BJ (cell line): Measurements from ENCODE around the gene USP16. TPM values are rescaled to one million over a fixed set of nuclear protein-coding genes. Genes with fewer than 3 reads are reported as not detected.
"Not testable (repeated sequence)": the region's sequence is repeated elsewhere in the genome, so short reads cannot be mapped to it uniquely, and the experiment has no call there.

Experiments used
- CTCF ChIA-PET: fragments of 350-600 bp; formaldehyde crosslinking; extraction: SDS; loops from one replicate; lab custom pipeline; 2021; ENCODE audit warnings: antibody characterized with exemption, inconsistent platforms; lab: Yijun Ruan, JAX
- POLR2A ChIA-PET: fragments of 300-600 bp; sonication (Branson Sonifier 250); formaldehyde crosslinking; extraction: SDS; loops from one replicate; lab custom pipeline; 2021; ENCODE audit warnings: antibody characterized with exemption; lab: Charles Lee
- DNase-seq: peaks from one replicate; pipeline ENCODE4 v3.0.0-alpha.2; 2011; ENCODE audit warnings: low read depth
- H3K27me3 ChIP-seq: 2 replicates; pipeline ENCODE4 v1.6.0; 2011; ENCODE audit warnings: low read length; ENCODE audit not compliant: control insufficient read depth, insufficient read depth
- H3K36me3 ChIP-seq: 2 replicates; pipeline ENCODE4 v1.5.1; 2011; ENCODE audit warnings: low read length; ENCODE audit not compliant: control insufficient read depth, insufficient read depth
- H3K4me3 ChIP-seq: 2 replicates; pipeline ENCODE4 v1.5.1; 2011; ENCODE audit warnings: low read depth, mild to moderate bottlenecking, control low read depth, low read length
- polyA plus RNA-seq: library from polyadenylated mRNA; depleted of rRNA; stranded (reverse); fragments of >200 nt; gene quantifications from 2 replicates; pipeline ENCODE4 v1.2.3, GENCODE V29; 2011
- TF ChIP-seq, protein P1 (sequence below): IDR thresholded peaks from 2 replicates; pipeline ENCODE4 v1.5.1; 2011; ENCODE audit warnings: low read depth, mild to moderate bottlenecking, control low read depth, inconsistent platforms, low read length, moderate library complexity; ENCODE audit not compliant: insufficient read depth

The USP16 gene
- polyA plus RNA-seq, 1 experiment = 10.0 TPM

DNA sequence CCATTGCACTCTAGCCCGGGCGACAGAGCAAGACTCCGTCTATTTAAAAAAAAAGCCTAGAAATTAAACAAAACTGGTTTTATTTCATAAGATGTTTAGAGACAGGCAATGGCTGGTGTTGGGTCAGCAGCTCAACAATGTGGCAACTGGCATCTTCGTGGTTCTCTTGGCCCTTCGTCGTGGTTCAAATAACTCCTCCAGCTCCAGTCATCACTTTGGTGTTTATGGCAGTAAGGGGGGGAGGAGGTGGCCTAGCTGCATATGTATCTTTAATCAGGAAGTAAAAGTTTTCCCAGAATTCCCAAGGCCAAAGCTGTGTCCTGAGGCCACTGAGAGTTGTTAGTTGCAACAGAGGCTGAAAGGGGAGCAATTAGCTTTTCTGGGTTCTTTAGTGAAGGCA, 18.8 kb upstream of the USP16 start:
- no peak overlapping the region for H3K4me3 ChIP-seq
- POLR2A ChIA-PET = no interaction called here
- TF ChIP-seq, protein P1, sequence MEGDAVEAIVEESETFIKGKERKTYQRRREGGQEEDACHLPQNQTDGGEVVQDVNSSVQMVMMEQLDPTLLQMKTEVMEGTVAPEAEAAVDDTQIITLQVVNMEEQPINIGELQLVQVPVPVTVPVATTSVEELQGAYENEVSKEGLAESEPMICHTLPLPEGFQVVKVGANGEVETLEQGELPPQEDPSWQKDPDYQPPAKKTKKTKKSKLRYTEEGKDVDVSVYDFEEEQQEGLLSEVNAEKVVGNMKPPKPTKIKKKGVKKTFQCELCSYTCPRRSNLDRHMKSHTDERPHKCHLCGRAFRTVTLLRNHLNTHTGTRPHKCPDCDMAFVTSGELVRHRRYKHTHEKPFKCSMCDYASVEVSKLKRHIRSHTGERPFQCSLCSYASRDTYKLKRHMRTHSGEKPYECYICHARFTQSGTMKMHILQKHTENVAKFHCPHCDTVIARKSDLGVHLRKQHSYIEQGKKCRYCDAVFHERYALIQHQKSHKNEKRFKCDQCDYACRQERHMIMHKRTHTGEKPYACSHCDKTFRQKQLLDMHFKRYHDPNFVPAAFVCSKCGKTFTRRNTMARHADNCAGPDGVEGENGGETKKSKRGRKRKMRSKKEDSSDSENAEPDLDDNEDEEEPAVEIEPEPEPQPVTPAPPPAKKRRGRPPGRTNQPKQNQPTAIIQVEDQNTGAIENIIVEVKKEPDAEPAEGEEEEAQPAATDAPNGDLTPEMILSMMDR = no peak
- DNase-seq = no peak
- H3K27me3 ChIP-seq = no peaks in the 10 kb centered on the region
- CTCF ChIA-PET = interaction anchor here (0.8 kb wide), 1 partner anchor 18 kb away, joined by 3 read pairs; no protein-coding TSS in a partner anchor
- H3K36me3 ChIP-seq = peaks cover 2% of the 10 kb centered on the region; the same call in 1 of the 2 replicates

DNA sequence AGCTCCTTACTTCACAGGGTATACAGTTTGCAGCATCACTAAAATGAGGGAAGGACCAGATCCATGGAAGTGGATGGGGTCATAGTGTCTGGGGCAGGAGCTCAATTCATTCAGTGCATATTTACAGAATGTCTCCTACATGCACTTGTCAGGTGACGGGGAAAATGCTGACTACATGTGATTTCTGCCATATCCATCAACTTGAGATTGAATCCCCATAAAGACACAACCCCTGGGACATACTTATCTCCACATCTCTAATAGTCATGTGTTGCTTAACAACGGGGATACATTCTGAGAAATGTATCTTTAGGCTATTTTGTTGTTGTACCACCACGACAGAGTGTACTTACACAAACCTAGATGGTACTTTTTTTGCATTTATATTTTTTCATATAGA, 17.3 kb upstream of the USP16 start:
- Histone ChIP-seq H3K36me3 (peaks cover 2% of the 10 kb centered on the region; the same call in 1 of the 2 replicates), H3K27me3 (no peaks in the 10 kb centered on the region), H3K4me3 (no peak overlapping the region)
- TF ChIP-seq, protein P1 = no peak
- no peak for DNase-seq
- ChIA-PET POLR2A (no interaction called here), CTCF (no interaction called here)

DNA sequence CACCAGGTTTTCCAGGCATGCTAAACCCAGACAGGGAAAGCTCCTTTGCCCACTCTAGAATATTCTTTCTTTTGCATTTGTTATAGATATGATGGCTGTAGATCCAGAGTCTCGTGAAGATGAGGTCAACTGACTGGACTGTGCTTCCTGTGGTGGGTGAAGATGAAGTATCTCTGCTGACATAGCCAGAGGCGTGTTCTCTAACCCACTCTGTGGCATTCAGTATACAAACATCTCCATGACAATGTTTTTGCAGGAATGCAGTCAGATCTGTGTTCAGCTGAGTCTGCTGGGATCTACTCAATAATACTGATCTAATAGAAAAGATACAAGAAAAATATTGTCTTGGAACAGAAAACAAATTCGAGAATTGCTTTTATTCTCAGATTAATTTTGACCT, 16.7 kb upstream of the USP16 start:
- H3K4me3 ChIP-seq = no peak overlapping the region
- TF ChIP-seq, protein P1 = no peak
- peaks cover 2% of the 10 kb centered on the region; the same call in 1 of the 2 replicates for H3K36me3 ChIP-seq
- POLR2A ChIA-PET = no interaction called here
- no peak for DNase-seq
- no peaks in the 10 kb centered on the region for H3K27me3 ChIP-seq
- CTCF ChIA-PET = no interaction called here

DNA sequence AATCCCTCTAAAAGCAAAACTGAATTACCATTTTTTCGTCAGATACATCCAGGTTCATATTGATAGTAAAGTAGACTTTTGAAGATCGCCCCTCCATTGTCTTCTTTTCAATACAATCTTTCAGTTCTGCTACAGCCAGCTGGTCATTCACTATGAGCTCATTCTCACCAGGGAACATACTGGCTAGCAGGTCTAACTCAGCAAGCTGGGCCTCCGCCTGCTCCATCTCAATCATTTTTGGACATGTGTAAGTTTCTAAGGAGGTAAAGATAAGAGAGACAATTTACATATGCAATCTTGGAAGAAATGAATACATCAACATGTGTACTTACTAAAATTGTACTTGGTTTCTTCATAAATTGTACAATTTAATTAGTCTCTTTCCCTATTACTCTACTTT, 16.1 kb upstream of the USP16 start:
- CTCF ChIA-PET = no interaction called here
- TF ChIP-seq, protein P1 = no peak
- no peaks in the 10 kb centered on the region for H3K27me3 ChIP-seq
- no peak for DNase-seq
- peaks cover 2% of the 10 kb centered on the region; the same call in 1 of the 2 replicates for H3K36me3 ChIP-seq
- H3K4me3 ChIP-seq = no peak overlapping the region
- POLR2A ChIA-PET = no interaction called here

DNA sequence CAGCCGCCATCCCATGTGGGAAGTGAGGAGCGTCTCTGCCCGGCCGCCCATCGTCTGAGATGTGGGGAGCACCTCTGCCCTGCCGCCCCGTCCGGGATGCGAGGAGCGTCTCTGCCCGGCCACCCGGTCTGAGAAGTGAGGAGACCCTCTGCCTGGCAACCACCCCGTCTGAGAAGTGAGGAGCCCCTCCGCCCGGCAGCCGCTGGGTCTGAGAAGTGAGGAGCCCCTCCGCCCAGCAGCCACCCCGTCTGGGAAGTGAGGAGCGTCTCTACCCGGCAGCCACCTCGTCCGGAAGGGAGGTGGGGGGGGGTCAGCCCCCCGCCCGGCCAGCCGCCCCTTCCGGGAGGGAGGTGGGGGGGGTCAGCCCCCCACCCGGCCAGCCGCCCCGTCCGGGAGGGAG, 13.2 kb upstream of the USP16 start:
- H3K4me3 ChIP-seq, POLR2A ChIA-PET, CTCF ChIA-PET, DNase-seq, H3K27me3 ChIP-seq, H3K36me3 ChIP-seq: not testable (repeated sequence)

DNA sequence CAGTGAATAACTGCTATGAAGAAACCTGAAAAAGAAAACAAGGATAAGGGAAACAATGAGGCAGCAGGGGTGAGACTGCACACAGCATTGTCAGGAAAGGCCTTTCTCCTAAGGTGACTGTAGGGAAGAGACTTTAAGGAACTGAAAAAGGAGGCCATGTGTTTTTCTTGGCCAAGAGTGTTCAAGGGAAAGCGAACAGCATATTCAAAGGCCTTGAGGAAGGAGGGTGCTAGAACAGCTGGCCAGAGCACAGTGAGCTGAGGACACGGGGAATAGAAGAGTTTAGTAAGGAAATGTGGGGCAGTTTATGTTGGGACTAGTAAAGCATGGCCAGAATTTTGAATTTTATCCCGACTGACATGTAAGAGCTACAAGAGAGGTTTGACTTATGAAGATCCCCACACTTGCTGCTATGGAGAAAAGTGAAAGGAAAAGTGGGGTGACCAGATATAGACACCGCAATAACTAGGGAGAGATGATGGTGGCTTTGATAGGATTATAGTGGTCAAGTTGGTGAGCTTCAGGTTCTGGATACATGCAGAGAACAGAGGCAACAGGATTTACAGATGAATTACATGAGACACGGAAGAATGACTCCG, 6.7 kb upstream of the USP16 start:
- POLR2A ChIA-PET = no interaction called here
- no peak for DNase-seq
- Histone ChIP-seq H3K4me3 (peak overlapping the region; percentile 76; the same call in 1 of the 2 replicates), H3K27me3 (no peaks in the 10 kb centered on the region), H3K36me3 (no peaks in the 10 kb centered on the region)
- TF ChIP-seq, protein P1 = no peak
- CTCF ChIA-PET = no interaction called here
